ENCODE results near the gene FETUB.
"Not testable (repeated sequence)": the region's sequence is repeated elsewhere in the genome, so short reads cannot be mapped to it uniquely, and the experiment has no call there.

Gene FETUB

GRCh38 chr3:186683979-186684378 is 43.8 kb downstream of the FETUB start:
- no peak for DNase-seq

GRCh38 chr3:186686475-186686874 is 46.3 kb downstream of the FETUB start:
- DNase-seq, result not testable (repeated sequence)

- DNase-seq, result no peak
These were observed 47.0 kb downstream of the FETUB start for GRCh38 chr3:186687120-186687651.

GRCh38 chr3:186690304-186690703 is 50.1 kb downstream of the FETUB start:
- DNase-seq, result not testable (repeated sequence)

GRCh38 chr3:186691676-186692075 is 51.5 kb downstream of the FETUB start:
- no peak for DNase-seq

DNA sequence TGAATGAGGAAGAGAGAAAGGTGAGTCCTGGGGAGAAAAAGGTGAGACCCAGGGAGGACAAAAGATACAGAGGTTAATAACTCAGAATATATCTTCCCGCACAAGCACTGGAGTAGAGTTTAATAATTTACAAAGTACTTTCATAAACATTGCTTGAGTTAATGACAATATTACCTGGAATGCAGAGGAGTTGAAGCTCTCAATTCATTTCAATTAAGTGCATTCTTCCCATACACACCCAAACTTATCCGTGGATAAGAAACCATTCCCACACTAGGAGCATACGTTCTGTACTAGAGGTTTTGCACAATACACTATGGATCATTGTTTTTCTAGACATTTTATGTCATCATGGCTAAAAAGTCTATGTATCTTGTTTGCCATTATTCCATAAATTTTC is 53.6 kb downstream of the FETUB start:
- no peak for DNase-seq

- no peak for DNase-seq
These were observed 54.3 kb downstream of the FETUB start for GRCh38 chr3:186694288-186695032.

GRCh38 chr3:186696522-186696921 is 56.3 kb downstream of the FETUB start:
- no peak for DNase-seq

GRCh38 chr3:186697510-186697909 is 57.3 kb downstream of the FETUB start:
- DNase-seq, result no peak

DNA sequence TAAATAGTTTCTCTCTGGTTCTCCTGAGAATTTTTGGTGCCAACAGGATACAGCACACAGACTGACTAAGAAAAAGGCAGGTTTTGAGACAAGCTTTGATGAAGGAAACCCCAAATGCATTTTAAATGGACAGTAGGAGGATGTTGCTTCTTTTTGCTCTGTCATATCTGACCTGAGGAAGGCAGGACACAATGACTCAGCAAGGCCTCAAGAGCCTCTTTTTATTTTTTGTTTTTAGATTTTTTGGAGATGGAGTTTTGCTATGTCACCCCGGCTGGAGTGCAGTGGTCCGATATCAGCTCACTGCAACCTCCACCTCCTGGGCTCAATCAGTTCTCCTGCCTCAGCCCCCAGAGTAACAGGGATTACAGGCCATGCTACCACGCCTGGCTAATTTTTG is 60.1 kb downstream of the FETUB start:
- DNase-seq, result no peak

DNA sequence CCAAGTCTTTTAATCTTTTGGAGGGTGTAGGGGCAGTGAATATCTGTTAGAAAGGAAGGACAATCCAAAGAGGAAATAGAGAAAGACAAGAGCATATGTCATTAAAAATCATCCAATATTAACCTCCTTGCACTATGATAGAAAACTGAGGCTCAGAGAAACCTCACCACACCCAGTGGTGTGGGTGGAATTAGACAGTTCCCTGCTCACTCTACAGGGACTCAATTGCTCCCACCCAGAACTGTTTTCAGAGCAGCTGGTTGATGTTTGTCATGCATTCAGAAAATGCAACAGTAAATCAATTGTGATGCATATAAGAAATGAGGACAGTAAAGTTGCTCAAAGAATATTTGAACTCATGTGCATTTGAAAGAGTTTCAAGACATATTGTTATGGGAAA is 62.3 kb downstream of the FETUB start:
- not testable (repeated sequence) for DNase-seq

Measured in NCI-H187 (cell line).